ENCODE measurements around the gene RAB3IP.

RAB3IP gene

GRCh38 chr12:69738351-69739286 lies at the start of gene RAB3IP:
TSS of gene RAB3IP (plus strand) at chr12:69738860. CDS start at chr12:69755409, 16,549 bp downstream.
- Histone ChIP-seq H3K4me1 (ENCODE audit: control insufficient read depth, insufficient read depth, low read length) (no peaks in the 10 kb centered on the region), H3K4me3 (ENCODE audit: low read length) (peak within 1 kb of the TSS; percentile 93), H3K27me3 (replicated peaks; ENCODE audit: control insufficient read depth, insufficient read depth, low read length) (no peaks in the 10 kb centered on the region), H3K9me3 (ENCODE audit: control insufficient read depth, low read length) (no peaks in the 10 kb centered on the region), H3K9ac (ENCODE audit: low read length) (peak within 1 kb of the TSS; percentile 68), H3K36me3 (ENCODE audit: control insufficient read depth, insufficient read depth, low read length, severe bottlenecking) (no peaks in the 10 kb centered on the region)
- peak; percentile 92 for DNase-seq (ENCODE audit: low read depth)

GRCh38 chr12:69689638-69690037 lies 49.0 kb upstream of the RAB3IP start:
- Histone ChIP-seq H3K9me3 (ENCODE audit: control insufficient read depth, low read length) (no peaks in the 10 kb centered on the region), H3K4me1 (ENCODE audit: control insufficient read depth, insufficient read depth, low read length) (peaks cover 44% of the 10 kb centered on the region), H3K36me3 (ENCODE audit: control insufficient read depth, insufficient read depth, low read length, severe bottlenecking) (no peaks in the 10 kb centered on the region), H3K9ac (ENCODE audit: low read length) (no peak overlapping the region), H3K4me3 (ENCODE audit: low read length) (no peak overlapping the region), H3K27me3 (replicated peaks; ENCODE audit: control insufficient read depth, insufficient read depth, low read length) (no peaks in the 10 kb centered on the region)
- DNase-seq (ENCODE audit: low read depth) = peak; percentile 2

DNA sequence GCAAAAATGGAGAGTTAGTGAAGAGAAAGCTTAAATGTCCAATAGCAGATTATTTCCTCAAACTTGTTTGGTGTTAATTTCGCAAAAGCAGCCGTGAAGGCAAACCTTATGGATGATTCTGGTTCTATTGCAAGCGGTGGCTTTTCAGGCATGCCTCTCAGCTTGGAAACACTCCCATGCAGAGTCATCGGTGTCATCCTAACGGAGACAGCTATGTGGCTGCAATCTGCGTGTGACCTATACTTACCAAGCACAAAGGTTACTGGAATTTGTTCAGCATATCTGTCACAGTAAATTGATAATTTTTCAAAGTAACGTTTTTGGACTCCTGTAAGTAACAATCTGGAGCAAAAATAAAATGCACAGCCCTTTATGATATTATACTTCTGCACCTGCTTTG lies 44.5 kb upstream of the RAB3IP start:
- Histone ChIP-seq H3K27me3 (replicated peaks; ENCODE audit: control insufficient read depth, insufficient read depth, low read length) (no peaks in the 10 kb centered on the region), H3K9ac (ENCODE audit: low read length) (no peak overlapping the region), H3K4me1 (ENCODE audit: control insufficient read depth, insufficient read depth, low read length) (peaks cover 7% of the 10 kb centered on the region), H3K4me3 (ENCODE audit: low read length) (no peak overlapping the region), H3K9me3 (ENCODE audit: control insufficient read depth, low read length) (no peaks in the 10 kb centered on the region), H3K36me3 (ENCODE audit: control insufficient read depth, insufficient read depth, low read length, severe bottlenecking) (no peaks in the 10 kb centered on the region)
- no peak for DNase-seq (ENCODE audit: low read depth)

DNA sequence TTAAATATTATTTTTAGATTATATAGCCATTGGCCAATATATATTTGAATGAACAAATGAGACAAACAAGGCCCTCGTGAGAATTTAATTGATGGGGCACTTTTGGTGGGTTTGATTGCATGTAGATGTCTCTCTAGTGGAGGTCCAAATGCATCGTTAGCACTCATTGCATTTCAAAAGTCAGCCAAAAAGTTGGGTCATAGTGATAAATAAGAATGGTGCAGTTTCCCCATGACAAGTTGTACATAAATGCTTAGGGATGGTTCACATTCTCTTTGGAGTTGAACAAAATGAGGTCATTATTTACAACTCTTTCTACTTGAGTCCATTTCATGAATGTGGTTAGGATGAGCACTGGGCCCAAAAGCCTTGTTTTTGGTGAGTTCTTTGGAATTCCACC lies 40.6 kb upstream of the RAB3IP start:
- no peak overlapping the region for H3K4me3 ChIP-seq (ENCODE audit: low read length)
- no peaks in the 10 kb centered on the region for H3K4me1 ChIP-seq (ENCODE audit: control insufficient read depth, insufficient read depth, low read length)

DNA sequence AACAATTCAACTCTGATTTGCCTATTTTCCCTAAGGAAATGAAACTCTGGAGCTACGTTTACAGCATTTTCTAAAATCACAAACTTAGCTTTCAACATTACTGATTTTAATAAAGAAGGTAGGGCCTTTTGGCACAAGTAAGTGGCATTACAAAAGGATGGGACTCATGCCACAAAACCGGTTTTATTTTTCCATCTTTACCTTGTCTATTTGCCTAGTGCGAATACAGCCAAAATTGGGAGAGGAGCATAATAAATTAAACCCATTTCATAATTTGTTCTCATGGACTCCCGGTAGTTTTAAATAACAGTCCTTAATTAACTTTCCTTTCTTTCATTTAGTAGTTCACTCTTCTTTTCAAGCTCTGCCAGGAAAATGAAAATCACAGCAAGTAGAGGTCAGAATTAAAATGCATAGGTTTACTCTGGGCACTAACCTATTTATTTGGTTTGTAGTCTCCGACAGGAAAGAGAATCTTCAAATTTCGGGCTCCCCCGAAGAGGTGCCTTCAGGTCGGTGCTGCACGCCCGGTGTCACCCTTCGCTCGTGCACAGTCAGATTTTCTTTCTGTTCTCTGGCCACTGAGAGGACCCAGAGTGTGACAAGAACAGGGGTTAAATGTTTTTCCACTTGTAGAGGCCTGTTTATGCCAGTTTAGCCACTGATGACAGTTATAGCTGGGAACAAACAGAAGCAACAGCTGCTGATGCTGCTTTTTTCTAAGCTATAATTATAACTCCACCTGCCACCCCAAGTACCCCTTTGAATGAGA lies 39.7 kb upstream of the RAB3IP start, which contains the start of gene BEST3:
Gene BEST3, minus strand, starts transcription at position 535 of the 772 bp plus-strand sequence. CDS start 1,505 bp downstream, outside the sequence.
- no peaks in the 10 kb centered on the region for H3K9me3 ChIP-seq (ENCODE audit: control insufficient read depth, low read length)
- H3K4me3 ChIP-seq (ENCODE audit: low read length) = no peak within 1 kb of the TSS
- H3K4me1 ChIP-seq (ENCODE audit: control insufficient read depth, insufficient read depth, low read length) = no peaks in the 10 kb centered on the region
- H3K36me3 ChIP-seq (ENCODE audit: control insufficient read depth, insufficient read depth, low read length, severe bottlenecking) = no peaks in the 10 kb centered on the region
- H3K9ac ChIP-seq (ENCODE audit: low read length) = no peak within 1 kb of the TSS
- no peak for DNase-seq (ENCODE audit: low read depth)
- no peaks in the 10 kb centered on the region for H3K27me3 ChIP-seq (replicated peaks; ENCODE audit: control insufficient read depth, insufficient read depth, low read length)

More for the DNA sequence above, 40.6 kb upstream of the RAB3IP start:
- no peaks in the 10 kb centered on the region for H3K9me3 ChIP-seq (ENCODE audit: control insufficient read depth, low read length)
- no peak for DNase-seq (ENCODE audit: low read depth)
- no peaks in the 10 kb centered on the region for H3K27me3 ChIP-seq (replicated peaks; ENCODE audit: control insufficient read depth, insufficient read depth, low read length)
- no peak overlapping the region for H3K9ac ChIP-seq (ENCODE audit: low read length)
- no peaks in the 10 kb centered on the region for H3K36me3 ChIP-seq (ENCODE audit: control insufficient read depth, insufficient read depth, low read length, severe bottlenecking)

- H3K4me1 ChIP-seq (ENCODE audit: control insufficient read depth, insufficient read depth, low read length) = no peaks in the 10 kb centered on the region
- DNase-seq (ENCODE audit: low read depth) = no peak
- H3K27me3 ChIP-seq (replicated peaks; ENCODE audit: control insufficient read depth, insufficient read depth, low read length) = no peaks in the 10 kb centered on the region
Observed at GRCh38 chr12:69701826-69702225, 36.8 kb upstream of the RAB3IP start.

GRCh38 chr12:69703146-69703642 lies 35.5 kb upstream of the RAB3IP start:
- H3K9ac ChIP-seq (ENCODE audit: low read length) = no peak overlapping the region
- H3K27me3 ChIP-seq (replicated peaks; ENCODE audit: control insufficient read depth, insufficient read depth, low read length) = no peaks in the 10 kb centered on the region
- no peak overlapping the region for H3K4me3 ChIP-seq (ENCODE audit: low read length)
- H3K9me3 ChIP-seq (ENCODE audit: control insufficient read depth, low read length) = no peaks in the 10 kb centered on the region
- no peaks in the 10 kb centered on the region for H3K36me3 ChIP-seq (ENCODE audit: control insufficient read depth, insufficient read depth, low read length, severe bottlenecking)
- DNase-seq (ENCODE audit: low read depth) = no peak
- H3K4me1 ChIP-seq (ENCODE audit: control insufficient read depth, insufficient read depth, low read length) = no peaks in the 10 kb centered on the region

More at GRCh38 chr12:69701826-69702225, 36.8 kb upstream of the RAB3IP start:
- Histone ChIP-seq H3K9ac (ENCODE audit: low read length) (no peak overlapping the region), H3K4me3 (ENCODE audit: low read length) (no peak overlapping the region), H3K36me3 (ENCODE audit: control insufficient read depth, insufficient read depth, low read length, severe bottlenecking) (no peaks in the 10 kb centered on the region), H3K9me3 (ENCODE audit: control insufficient read depth, low read length) (no peaks in the 10 kb centered on the region)

- Histone ChIP-seq H3K27me3 (replicated peaks; ENCODE audit: control insufficient read depth, insufficient read depth, low read length) (no peaks in the 10 kb centered on the region), H3K36me3 (ENCODE audit: control insufficient read depth, insufficient read depth, low read length, severe bottlenecking) (no peaks in the 10 kb centered on the region), H3K4me3 (ENCODE audit: low read length) (no peak overlapping the region), H3K4me1 (ENCODE audit: control insufficient read depth, insufficient read depth, low read length) (no peaks in the 10 kb centered on the region), H3K9me3 (ENCODE audit: control insufficient read depth, low read length) (no peaks in the 10 kb centered on the region), H3K9ac (ENCODE audit: low read length) (no peak overlapping the region)
- no peak for DNase-seq (ENCODE audit: low read depth)
Observed at GRCh38 chr12:69704357-69704756, 34.3 kb upstream of the RAB3IP start.

DNA sequence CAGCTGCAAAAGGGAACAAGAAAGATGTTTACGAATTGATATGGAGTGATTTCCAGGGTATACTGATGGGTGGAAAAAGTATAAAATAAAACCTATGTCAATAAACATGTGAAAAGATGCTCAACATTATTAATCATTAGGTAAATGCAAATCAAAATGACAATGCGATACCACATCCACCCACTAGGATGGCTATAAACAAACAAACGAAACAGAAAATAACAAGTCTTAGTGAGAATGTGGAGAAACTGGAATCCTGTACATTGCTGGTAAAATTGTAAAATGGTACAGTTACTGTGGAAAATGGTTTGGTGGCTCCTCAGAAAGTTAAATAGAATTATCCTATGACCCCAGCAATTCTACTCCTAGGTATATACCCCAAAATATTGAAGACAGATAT lies 30.0 kb upstream of the RAB3IP start:
- Histone ChIP-seq H3K27me3 (replicated peaks; ENCODE audit: control insufficient read depth, insufficient read depth, low read length) (no peaks in the 10 kb centered on the region), H3K9ac (ENCODE audit: low read length) (no peak overlapping the region), H3K4me1 (ENCODE audit: control insufficient read depth, insufficient read depth, low read length) (no peaks in the 10 kb centered on the region), H3K4me3 (ENCODE audit: low read length) (no peak overlapping the region), H3K36me3 (ENCODE audit: control insufficient read depth, insufficient read depth, low read length, severe bottlenecking) (no peaks in the 10 kb centered on the region), H3K9me3 (ENCODE audit: control insufficient read depth, low read length) (no peaks in the 10 kb centered on the region)
- DNase-seq (ENCODE audit: low read depth) = no peak

DNA sequence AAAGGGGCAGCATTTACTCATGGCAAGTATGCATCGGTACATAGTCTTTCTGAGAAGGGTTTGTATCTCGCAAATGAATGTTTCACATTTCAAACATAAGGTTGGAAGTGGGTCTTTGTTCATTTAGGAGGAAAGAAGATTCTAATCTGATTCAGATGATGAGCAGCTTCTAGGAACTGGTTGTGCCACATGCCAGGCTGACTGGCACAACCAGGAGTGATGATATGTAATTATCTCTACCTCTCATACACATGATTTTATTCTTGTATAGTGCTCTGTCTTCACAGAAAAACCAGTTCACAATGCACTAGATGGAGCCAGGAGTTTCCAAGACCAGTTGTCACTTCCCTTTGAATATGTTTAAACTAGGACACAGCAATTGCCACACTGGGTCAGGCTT lies 25.8 kb upstream of the RAB3IP start:
- Histone ChIP-seq H3K27me3 (replicated peaks; ENCODE audit: control insufficient read depth, insufficient read depth, low read length) (no peaks in the 10 kb centered on the region), H3K36me3 (ENCODE audit: control insufficient read depth, insufficient read depth, low read length, severe bottlenecking) (no peaks in the 10 kb centered on the region), H3K9ac (ENCODE audit: low read length) (no peak overlapping the region), H3K9me3 (ENCODE audit: control insufficient read depth, low read length) (no peaks in the 10 kb centered on the region), H3K4me1 (ENCODE audit: control insufficient read depth, insufficient read depth, low read length) (peaks cover 3% of the 10 kb centered on the region), H3K4me3 (ENCODE audit: low read length) (no peak overlapping the region)
- DNase-seq (ENCODE audit: low read depth) = no peak

DNA sequence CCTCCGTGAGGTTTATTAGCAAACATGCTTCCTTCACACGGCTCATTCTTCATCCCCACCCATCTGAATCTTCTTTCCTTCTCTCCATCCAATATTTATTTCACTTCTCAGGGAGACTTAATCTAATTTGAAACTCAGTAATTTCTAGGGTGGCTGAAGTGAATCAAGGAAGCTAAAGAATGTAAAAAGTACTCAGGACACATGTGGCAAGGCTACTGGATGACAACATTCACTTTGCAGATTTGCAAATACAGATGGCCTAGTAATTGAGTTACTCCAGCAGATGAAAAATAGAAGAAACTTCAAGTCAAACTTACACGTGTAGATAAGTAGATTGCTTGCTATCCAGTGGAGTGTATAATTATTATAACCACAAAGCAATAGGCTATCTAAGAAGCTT lies 24.1 kb upstream of the RAB3IP start:
- Histone ChIP-seq H3K4me3 (ENCODE audit: low read length) (no peak overlapping the region), H3K4me1 (ENCODE audit: control insufficient read depth, insufficient read depth, low read length) (peaks cover 9% of the 10 kb centered on the region), H3K9me3 (ENCODE audit: control insufficient read depth, low read length) (no peaks in the 10 kb centered on the region), H3K27me3 (replicated peaks; ENCODE audit: control insufficient read depth, insufficient read depth, low read length) (no peaks in the 10 kb centered on the region), H3K36me3 (ENCODE audit: control insufficient read depth, insufficient read depth, low read length, severe bottlenecking) (no peaks in the 10 kb centered on the region), H3K9ac (ENCODE audit: low read length) (no peak overlapping the region)
- DNase-seq (ENCODE audit: low read depth) = no peak
